ENCODE data around the gene CARMIL1. TPM values are rescaled to one million over a fixed set of nuclear protein-coding genes. Genes with fewer than 3 reads are reported as not detected.

The CARMIL1 gene
- total and polyA plus RNA-seq, 10 donors, result 3.7 to 34.8 (median 9.3) TPM

GRCh38 chr6:25596928-25597818 is 318.0 kb downstream of the CARMIL1 start:
- intact Hi-C loops (cut with DNase I; ENCODE audit: low total_unique reads), result loop anchor here (10.0 kb wide), 1 partner anchor 372 kb away; no protein-coding TSS in a partner anchor
- Histone ChIP-seq H3K36me3 (peaks cover 0 to 36% (median 0%) of the 10 kb centered on the region in 6 donors), H3K27ac (no peak overlapping the region), H3K4me3 (no peak overlapping the region), H3K27me3 (replicated peaks in 1 of 7) (no peaks in the 10 kb centered on the region), H3K9me3 (no peaks in the 10 kb centered on the region), H3K4me1 (no peaks in the 10 kb centered on the region)
- 73 to 83% (median 80%) methylated on average over 2 of the region's 2 CpGs for WGBS, 5 donors
- TF ChIP-seq, protein P1, sequence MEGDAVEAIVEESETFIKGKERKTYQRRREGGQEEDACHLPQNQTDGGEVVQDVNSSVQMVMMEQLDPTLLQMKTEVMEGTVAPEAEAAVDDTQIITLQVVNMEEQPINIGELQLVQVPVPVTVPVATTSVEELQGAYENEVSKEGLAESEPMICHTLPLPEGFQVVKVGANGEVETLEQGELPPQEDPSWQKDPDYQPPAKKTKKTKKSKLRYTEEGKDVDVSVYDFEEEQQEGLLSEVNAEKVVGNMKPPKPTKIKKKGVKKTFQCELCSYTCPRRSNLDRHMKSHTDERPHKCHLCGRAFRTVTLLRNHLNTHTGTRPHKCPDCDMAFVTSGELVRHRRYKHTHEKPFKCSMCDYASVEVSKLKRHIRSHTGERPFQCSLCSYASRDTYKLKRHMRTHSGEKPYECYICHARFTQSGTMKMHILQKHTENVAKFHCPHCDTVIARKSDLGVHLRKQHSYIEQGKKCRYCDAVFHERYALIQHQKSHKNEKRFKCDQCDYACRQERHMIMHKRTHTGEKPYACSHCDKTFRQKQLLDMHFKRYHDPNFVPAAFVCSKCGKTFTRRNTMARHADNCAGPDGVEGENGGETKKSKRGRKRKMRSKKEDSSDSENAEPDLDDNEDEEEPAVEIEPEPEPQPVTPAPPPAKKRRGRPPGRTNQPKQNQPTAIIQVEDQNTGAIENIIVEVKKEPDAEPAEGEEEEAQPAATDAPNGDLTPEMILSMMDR (IDR thresholded peaks at IDR 0.05 in 8 of 11, conservative IDR thresholded peaks at IDR 0.05 in 3 of 11), result no peak
- TF ChIP-seq POLR2AphosphoS5 (IDR thresholded peaks at IDR 0.05) (no peak), POLR2A (IDR thresholded peaks at IDR 0.05) (no peak)
- no peak for DNase-seq

- WGBS, 5 donors, result 91 to 95% (median 92%) methylated on average over 4 of the region's 4 CpGs
Observed at GRCh38 chr6:25599516-25600085, 320.4 kb downstream of the CARMIL1 start.

DNA sequence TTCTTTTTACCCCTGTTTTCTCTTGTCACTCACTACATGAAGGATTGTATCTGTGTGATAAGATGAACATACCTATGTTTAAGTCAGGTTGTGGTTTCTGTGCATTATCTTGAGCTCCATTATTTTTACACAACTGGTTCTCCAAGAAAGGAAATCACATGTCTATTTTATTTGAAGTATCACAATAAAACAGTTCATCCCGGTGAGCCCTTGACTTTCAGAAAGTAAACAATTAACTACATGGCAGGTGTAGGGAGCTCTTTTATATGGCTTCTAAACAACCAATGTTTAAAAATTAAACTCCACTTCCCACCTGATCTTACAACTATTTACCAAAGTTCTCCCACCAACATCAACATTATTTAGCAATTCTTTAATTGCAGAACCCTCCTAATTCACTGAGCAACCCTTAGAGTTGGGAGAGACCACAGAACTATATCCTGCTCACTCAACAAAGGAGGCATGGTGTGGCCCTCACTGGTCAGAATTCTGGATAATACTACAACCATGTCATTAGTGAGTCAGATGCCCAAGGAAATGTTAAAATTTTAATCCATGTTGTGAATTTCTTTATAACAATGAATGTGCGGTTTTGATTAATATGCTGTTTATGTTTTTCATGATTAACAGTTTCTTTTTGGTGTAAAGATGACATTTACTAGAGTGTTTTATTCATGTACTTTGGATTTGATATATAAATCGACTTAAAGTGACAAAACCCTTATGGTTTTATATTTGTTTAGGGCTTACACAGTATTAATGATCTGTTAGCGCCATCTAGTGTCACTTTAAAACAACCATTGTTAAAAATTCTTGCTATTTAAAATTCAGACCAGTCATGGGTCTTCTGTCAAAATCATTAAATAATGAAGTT is 322.9 kb downstream of the CARMIL1 start:
- Histone ChIP-seq H3K27me3 (replicated peaks in 1 of 7) (no peaks in the 10 kb centered on the region), H3K27ac (no peak overlapping the region), H3K36me3 (peaks cover 0 to 22% (median 0%) of the 10 kb centered on the region in 6 donors), H3K4me1 (no peaks in the 10 kb centered on the region), H3K4me3 (no peak overlapping the region), H3K9me3 (no peaks in the 10 kb centered on the region)
- intact Hi-C loops (cut with DNase I; ENCODE audit: low total_unique reads), result loop anchor here (10.0 kb wide), 1 partner anchor 337 kb away; no protein-coding TSS in a partner anchor
- no peak for DNase-seq
- WGBS, 5 donors, result 27 to 35% (median 31%) methylated on average over 4 of the region's 4 CpGs
- no peak for TF ChIP-seq POLR2A (IDR thresholded peaks at IDR 0.05)
- TF ChIP-seq POLR2AphosphoS5 (IDR thresholded peaks at IDR 0.05), result no peak
- TF ChIP-seq, protein P1 (IDR thresholded peaks at IDR 0.05 in 8 of 11, conservative IDR thresholded peaks at IDR 0.05 in 3 of 11), result peak in 10 of 11 experiments; percentile 19 to 61 (median 48)

More at GRCh38 chr6:25599516-25600085, 320.4 kb downstream of the CARMIL1 start:
- Histone ChIP-seq H3K4me3 (no peak overlapping the region), H3K27me3 (replicated peaks in 1 of 7) (no peaks in the 10 kb centered on the region), H3K27ac (no peak overlapping the region), H3K4me1 (no peaks in the 10 kb centered on the region), H3K9me3 (no peaks in the 10 kb centered on the region), H3K36me3 (peaks cover 0 to 21% (median 0%) of the 10 kb centered on the region in 6 donors)
- intact Hi-C loops (cut with DNase I; ENCODE audit: low total_unique reads), result loop anchor here (10.0 kb wide), 2 partner anchors 335 to 375 kb away; no protein-coding TSS in a partner anchor
- TF ChIP-seq POLR2A (IDR thresholded peaks at IDR 0.05) (no peak), POLR2AphosphoS5 (IDR thresholded peaks at IDR 0.05) (no peak)
- TF ChIP-seq, protein P1 (IDR thresholded peaks at IDR 0.05 in 8 of 11, conservative IDR thresholded peaks at IDR 0.05 in 3 of 11), result no peak
- no peak for DNase-seq

Data from spleen (tissue), 11 donors.